ENCODE measurements around the gene C1orf232.

Gene C1orf232

DNA sequence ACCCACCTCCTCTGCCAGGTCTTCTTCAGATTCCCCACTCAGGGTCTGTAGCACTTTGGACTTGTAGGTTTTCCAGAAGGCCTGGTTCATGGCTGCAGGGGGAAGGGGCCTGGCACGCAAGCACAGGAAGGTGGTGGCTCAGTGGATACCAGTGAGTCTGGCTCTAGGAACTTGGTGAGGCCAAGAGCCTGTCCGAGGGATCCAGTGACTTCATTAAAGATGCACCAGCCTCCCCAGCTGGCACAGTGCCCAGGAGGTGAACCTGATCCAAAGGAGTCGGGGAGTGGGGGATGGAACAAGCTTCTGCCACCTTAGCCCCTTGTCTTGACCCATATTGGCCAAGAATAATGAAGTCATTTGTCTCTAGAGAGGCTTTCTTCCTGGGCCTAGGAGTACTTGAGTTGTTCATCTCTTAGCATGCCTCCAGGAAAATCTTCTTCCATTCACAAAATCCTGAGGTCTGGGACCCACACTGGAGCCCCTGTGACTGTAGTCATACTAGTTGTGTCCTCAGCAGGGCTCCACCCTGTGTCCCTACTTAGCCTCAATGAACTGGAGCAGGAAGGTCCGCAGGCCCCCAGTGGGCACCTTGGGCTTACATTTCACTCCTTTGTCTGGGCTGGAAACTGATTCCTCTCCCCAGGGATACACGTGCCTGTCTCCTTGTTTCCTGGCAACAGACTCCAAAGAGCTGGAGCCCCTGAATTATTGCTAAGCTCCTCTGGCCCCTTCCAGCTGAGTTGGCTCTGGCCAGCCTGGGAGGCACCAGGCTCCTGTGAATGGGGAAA lies at the start of gene C1orf232:
C1orf232 (minus strand) TSS at position 554 of the 788 bp plus-strand sequence; CDS start at position 90, 464 bp downstream.
- DNase-seq (ENCODE audit: low read depth in 2 of 2): no peak

DNA sequence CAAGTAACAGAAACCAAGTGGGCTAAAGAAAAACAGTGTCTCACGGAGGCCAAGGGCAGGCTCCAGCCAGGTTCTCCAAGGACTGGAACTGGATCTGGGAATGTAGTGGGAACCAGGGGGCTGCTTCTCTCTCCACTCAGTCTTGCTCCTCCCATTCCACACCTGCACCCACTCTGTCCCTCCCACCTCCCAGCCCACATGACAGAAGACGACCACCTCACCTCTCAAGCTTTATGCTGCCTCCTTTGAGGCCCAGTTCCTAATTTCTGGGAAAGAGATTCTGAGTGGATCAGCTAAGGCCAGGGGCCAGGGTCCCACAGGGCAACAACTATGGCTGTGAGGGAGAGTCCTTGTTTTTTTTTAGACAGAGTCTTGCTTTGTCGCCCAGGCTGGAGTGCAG lies 46.5 kb upstream of the C1orf232 start:
- DNase-seq (ENCODE audit: low read depth in 2 of 2): no peak

DNA sequence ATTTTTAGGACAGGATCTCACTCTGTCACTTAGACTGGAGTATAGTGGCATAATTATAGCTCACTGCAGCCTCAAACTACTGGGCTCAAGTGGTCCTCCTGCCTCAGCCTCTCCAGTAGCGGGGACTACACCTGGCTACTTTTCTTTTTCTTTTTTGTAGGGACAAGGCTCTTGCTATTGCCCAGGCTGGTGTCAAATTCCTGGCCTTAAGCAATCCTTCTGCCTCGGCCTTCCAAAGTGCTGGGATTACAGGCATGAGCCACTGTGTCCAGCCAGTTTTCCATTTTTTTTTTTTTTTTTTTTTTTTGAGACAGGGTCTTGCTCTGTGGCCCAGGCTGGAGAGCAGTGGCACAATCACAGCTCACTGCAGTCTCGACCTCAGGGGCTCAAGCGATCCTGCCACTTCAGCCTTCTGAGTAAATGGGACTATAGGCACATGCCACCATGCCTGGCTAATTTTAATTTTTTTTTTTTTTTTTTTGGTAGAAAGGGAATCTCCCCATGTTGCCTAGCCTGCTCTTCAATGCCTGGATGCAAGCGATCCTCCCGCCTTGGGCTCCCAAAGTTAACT lies 44.7 kb upstream of the C1orf232 start:
- no peak for DNase-seq (ENCODE audit: low read depth in 2 of 2)

DNA sequence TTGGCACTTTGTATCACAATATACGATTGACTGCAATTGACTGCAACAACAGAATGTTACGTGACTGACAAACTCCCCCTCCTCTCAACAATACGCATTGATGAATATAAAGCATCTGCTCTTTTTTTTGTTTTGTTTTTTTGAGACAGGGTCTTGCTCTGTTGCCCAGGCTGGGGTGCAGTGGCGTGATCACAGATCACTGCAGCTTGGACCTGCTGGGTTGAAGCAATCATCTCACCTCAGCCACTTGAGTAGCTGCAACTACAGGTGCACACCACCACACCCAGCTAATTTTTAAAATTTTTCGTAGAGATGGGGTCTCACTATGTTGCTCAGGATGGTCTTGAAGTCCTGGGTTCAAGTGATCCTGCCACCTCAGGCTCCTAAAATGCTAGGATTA lies 44.0 kb upstream of the C1orf232 start:
- no peak for DNase-seq (ENCODE audit: low read depth in 2 of 2)

DNA sequence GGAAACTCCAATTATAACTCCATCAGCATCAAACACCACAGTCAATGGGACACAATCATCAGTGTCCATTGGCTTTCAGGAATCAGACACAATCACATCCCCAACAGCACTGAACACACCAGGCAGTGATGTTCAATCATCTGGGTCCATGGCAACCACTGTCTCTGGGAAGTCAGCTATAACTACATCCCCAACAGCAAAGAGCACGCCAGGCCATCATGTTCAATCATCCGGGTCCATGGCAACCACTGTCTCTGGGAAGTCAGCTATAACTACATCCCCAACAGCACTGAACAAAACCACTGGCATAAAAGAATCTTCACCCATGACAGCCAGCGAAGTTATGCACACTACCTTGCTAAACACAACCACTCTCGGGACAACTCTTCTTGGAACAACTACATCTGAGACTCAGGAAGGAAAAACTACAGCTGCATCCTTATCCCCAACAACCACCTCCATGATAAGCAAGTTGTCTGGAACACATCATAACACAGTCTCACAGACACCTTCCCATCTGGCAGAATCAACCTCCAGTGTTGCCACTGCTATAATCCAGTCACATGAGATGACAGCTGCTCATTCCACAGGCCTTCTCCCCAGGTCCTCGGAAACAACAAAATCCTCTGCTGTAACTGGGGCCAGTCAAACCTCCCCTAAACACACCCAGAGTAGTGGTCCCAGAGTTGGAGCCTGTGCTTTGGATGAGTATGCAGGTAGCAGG lies 41.5 kb upstream of the C1orf232 start:
- DNase-seq (ENCODE audit: low read depth in 2 of 2): no peak

DNA sequence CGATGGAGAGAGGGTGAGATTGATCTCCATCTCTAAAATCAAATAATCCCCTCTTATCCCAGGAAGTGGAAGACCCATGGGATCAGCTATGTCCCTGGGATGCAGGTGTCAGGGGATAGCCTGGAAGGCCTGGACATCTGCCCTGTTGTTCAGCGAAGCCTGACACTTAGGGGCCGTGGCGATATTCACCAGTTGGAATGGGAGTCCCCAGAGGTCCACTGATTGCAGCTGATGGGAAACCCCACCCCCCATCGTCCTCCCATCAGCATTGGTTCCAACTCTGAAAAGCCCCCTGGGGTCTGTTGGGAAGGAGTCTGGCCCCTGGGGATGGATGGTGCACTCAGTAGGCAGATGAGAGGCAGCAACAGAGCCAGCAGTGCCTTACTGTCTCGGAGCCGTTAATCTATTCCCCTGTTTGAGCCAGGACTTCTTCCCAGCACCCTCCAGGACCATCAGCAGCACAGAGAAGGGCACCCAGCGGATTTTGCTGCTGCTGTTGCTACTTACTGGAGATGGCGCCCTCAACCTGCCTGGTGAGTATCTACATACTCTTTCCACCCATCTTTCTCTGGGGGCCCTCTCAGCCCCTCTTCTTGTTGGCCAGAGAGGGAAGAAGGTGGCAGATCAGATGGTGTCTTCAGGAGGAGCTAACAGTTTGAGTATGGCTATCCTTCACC lies 35.0 kb upstream of the C1orf232 start:
- no peak for DNase-seq (ENCODE audit: low read depth in 2 of 2)

DNA sequence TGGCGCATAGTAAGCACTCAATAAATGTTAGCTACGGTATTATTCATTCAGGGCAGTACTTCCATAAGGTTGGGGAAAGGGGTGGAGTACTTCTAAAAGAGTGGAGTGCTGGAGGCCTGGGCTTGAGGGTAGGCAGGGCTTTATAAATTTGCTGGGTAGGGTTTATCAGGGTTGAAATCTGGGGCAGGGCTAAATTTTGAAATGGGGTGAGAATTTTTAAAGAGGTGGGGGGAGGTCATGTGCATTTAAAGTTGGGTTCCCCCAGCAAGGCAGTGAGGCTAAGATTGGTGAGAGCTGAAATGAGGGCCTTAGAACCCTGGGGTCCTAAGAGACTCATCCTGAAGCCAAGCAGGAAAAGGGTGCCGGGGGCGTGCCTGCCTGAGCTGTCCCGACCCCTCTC lies 31.6 kb upstream of the C1orf232 start:
- DNase-seq (ENCODE audit: low read depth in 2 of 2): no peak

DNA sequence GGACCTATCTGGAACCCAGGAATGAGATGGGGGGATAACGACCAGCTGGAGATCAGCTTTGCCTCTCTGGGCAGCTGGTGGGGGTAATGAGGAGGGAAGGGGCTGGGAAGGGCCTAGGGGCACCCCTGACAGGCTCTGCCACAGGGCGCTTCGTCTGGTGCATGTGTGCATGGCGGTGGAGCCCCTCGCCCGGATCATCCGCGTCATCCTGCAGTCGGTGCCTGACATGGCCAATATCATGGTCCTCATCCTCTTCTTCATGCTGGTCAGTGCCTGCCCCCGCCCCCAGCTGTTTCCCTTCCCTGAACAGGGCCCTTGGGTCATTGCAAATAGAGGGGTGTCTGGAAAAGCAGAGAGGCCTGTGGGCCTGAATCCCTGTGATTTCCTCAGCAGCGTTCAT lies 29.1 kb upstream of the C1orf232 start:
- DNase-seq (ENCODE audit: low read depth in 2 of 2): no peak

DNA sequence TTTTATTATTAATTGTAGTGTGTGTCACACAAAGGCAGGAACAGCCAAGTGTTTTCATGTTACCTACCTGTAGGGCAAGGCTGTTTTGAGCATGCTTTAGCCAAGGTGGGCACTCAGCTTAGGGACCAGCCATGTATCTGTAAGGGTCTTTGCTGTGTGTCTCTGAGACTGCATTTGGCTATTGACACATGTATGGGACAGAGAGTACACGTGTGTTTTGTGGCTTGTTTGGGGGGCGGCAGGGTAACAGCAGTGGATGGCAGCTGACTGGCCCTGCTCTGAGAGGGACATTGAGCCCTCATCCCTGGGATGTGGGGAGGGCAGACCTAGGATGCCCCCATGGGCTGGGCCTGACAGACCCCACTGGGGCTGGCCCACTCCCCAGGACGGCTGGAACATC lies 28.5 kb upstream of the C1orf232 start:
- DNase-seq (ENCODE audit: low read depth in 2 of 2): no peak

DNA sequence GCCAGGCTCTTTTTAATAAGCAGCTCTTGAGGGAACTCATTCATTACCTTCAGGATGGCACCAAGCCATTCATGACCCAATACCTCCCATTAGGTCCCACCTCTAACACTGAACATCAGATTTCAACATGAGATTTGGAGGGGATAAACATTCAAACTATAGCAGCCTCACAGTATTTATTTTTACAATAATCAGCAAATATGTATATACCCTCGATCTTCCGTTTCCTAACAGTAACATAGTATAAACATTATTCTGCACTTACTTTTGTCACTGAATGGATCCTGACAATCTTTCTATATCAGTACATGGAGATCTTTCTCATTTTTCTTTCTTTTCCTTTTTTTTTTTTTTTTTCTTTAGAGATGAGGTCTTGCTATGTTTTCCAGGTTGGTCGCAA lies 27.0 kb upstream of the C1orf232 start:
- DNase-seq (ENCODE audit: low read depth in 2 of 2): no peak

DNA sequence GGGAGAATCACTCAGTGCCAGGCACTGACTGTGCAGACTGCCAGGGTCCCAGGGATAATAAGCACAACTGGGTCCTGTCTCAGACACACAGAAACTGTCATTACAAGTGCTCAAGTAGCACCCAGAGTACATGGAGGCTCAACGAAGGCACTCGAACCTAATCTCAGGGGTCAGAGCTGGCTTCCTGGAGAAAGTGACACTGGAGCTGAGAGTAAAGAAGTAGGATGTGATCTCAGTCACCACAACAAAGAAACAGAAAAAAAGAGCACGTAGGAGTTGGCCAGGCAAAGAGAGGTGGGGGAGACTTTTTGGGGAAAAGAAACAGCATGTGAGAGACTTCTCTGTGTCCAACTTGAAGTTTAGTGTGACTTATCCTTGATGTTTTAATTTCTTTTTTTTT lies 23.0 kb upstream of the C1orf232 start:
- DNase-seq (ENCODE audit: low read depth in 2 of 2): no peak

DNA sequence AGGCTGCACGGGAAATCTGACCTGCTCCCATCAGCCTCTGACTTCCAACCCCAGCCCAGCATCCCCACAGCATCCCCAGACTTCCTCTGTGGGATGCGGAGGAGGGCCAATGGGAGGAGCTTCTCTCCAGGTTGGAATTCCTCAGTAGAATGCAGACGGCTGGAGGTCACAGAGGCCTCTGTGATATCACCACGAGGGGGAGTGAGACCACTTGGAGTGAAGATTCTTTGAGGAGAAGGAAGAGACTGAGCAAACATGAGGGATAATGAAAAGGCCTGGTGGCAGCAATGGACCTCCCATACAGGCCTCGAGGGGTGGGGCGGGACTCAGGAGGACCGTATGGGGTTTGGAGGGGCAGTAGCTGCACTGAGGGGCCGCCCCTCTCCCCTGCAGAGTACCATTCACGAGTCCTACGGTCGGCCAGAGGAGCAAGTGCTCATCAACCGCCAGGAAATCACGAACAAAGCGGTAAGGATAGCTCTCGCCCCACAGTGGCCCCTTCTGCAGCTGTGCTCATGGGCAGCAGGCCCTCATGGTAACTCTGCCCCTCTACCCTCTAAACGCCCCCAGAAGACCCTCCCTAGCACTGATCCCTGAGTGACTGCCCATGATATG lies 21.7 kb upstream of the C1orf232 start, which contains the start of gene CATSPER4:
CATSPER4 (plus strand) TSS at position 230 of the 615 bp plus-strand sequence; CDS start at position 256, 26 bp downstream.
- DNase-seq (ENCODE audit: low read depth in 2 of 2): no peak

DNA sequence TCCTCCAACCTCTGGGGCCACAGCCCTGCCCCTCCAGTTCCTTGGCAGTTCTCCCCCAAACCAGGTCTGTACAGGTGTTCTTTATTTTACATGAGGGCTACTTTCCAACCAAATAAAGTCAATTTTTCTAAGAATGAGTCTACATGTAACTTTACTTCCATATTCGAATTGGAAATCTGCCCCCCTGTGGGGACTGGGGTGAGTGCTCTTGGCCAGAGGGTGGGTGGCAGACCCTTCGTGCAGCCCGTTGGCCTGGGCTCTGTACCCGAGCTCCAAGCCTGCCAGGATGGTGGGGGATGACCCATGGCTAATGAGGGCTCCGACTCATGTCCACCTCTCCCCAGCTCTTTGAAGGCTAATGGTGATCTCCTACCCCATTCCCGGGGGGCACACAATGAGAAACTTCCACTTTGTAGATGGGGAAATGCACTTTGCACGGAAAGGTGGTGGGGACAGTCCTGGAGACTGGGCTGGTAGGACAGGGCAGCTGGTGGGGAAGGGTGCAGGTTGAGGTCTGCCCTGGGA lies 21.1 kb upstream of the C1orf232 start:
- DNase-seq (ENCODE audit: low read depth in 2 of 2): no peak

DNA sequence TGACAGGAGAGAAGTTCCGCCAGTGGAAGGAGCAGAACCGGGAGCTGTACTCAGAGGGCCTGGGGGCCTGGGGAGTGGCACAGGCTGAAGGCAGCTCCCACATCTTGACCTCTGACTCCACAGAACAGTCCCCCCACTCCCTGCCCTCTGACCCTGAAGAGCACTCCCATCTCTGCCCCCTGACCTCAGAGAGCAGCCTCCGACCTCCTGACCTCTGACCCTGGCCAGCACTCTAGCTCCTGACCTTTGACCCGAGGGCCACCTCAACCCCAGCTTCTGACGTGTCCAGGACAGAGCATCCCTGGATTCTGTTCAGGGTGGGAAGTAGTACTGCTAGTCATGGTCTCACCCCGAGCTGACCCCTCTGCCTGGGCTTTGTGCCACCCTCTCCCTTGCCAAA lies 20.6 kb upstream of the C1orf232 start:
- no peak for DNase-seq (ENCODE audit: low read depth in 2 of 2)

DNA sequence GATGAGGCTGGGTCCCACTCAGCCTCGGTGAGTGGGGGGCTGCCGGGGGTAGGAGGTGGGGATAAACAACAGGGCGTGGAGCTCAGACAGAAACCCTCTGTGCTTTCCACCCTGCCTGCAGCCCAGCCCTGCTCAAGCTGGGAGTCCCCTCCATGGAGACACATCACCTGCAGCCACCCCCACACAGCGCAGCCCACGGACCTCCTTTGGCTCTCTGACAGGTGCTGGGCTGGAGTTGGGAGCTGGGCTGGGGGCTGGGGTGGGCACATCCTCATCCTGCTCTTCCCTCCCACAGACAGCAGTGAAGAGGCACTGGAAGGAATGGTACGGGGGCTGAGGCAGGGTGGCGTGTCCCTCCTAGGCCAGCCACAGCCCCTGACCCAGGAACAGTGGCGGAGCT lies 19.7 kb upstream of the C1orf232 start:
- no peak for DNase-seq (ENCODE audit: low read depth in 2 of 2)

DNA sequence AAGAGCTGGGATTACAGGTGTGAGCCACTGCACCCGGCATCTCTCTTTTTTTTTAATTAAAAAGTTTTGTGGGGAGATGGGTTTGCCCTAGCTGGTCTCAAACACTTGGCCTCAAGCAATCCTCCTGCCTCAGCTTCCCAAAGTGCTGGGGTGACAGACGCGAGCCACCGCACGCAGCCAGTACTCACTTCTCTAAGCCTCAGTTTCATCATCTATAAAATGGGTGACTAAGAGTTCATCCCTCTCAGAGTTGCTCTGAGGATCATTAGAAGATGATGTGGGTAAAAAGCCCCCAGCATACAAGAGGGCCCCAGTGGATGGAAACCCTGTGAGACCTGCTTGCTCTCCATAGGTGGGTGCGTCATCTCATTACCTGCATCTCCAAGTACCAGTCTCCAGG lies 19.1 kb upstream of the C1orf232 start:
- DNase-seq (ENCODE audit: low read depth in 2 of 2): no peak

DNA sequence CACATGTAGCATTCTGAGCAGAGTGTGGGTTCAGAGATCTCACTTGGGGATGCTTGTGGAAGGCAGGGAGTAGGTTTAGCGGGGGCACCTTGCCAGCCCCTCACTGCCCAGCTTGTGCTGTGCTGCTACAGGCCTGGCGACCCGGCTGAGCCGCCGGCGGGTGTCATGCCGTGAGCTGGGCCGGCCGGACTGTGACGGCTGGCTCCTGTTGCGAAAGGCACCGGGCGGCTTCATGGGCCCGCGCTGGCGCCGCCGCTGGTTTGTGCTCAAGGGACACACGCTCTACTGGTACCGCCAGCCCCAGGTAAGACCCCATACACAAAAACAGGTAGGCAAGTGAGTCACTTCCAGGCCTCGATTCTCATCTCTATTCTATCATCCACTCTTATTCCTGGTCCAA lies 16.1 kb upstream of the C1orf232 start:
- no peak for DNase-seq (ENCODE audit: low read depth in 2 of 2)

DNA sequence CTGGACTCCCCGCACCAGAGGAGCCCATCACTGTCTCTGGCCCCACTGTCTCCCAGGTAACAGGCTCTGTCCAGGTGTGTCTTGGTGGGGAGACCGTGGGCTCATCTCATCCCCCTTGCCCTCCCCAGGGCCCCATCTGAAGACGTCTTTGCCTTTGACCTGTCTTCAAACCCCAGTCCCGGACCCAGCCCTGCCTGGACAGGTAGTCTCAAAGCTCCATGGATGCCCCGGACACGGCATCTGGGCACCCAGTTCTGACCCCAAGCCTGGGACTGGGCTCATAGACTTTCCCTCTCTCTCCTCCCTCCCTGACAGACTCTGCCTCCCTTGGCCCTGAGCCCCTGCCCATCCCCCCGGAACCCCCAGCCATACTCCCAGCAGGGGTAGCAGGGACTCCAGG lies 15.3 kb upstream of the C1orf232 start:
- no peak for DNase-seq (ENCODE audit: low read depth in 2 of 2)

DNA sequence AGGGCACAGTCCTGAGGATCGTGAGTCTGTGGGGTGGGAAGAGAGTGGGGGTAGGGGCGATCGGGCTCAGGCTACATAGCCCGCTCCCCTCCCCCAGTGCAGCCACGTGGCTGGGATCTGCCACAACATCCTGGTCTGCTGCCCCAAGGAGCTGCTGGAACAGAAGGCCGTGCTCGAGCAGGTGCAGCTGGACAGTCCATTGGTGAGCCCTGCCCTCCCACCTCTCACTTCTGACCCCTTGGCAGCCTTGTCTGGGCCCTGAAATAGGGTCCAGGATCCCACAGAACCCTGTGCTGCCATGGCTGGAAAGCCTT lies 13.6 kb upstream of the C1orf232 start:
- DNase-seq (ENCODE audit: low read depth in 2 of 2): no peak

DNA sequence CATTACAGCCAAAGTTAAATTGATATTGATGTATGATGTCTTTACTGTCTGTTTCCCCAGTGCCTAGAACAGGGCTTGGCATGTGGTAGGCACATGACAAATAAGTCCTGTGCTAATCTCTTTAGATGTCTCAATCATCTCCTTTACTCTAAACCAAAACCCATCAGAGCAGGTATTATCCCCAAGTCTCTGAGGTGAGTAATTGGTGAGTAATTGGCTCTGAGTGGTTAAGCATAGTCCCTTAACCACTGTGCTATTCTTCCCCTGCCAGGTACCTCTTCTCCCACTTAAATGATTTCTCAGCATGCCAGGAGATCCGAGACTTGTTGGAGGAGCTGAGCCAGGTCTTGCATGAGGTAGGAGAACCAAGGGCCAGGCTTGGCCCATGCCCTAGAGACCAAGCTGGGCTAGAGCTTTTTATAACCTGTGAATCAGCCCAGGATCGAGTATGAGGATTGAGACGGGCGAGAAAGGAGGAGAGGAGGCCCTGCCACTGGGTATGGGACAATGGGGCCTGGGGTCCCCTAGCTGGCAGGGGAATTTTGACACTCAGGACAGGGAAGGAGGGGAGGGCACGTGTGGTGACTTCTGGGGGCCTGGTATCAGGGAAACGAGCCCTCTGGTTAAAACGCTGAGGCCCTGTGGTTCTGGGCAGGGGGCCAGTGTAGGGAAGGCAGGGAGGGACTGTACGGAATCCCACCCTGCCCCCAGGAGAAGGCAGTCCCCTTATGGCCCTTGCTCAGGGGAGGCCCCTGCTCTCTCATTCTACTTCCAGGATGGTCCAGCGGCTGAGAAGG lies 13.0 kb upstream of the C1orf232 start:
- no peak for DNase-seq (ENCODE audit: low read depth in 2 of 2)

DNA sequence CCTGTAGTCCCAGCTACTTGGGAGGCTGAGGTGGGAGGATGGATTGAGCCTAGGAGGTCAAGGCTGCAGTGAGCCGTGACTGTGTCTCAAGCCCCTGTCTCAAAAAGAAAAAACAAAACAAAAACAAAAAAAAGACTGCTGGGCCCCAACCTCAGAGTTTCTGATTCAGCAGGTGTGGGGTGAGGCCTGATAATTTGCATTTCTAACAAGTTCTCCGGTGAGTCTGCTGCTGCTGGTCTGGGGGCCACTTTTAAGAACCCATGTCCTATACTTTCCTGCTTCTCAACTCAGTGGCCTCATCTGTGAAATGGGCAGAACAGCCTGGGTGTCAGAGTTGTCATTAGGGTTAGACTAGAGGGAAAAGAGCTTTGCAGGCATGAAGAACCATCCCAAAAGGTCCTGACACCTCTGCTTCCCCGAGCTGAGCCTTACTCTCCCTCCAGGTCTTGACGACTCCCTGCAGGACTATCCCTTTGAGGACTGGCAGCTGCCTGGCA lies 11.3 kb upstream of the C1orf232 start:
- DNase-seq (ENCODE audit: low read depth in 2 of 2): no peak

All from stimulated activated CD8-positive, alpha-beta memory T cell treated with anti-CD3 and anti-CD28 coated beads, Interleukin-15, amount 100 ng/mL, for 48 hours (primary cell).